ENCODE results near the gene L3MBTL4. TPM values are rescaled to one million over a fixed set of nuclear protein-coding genes. Genes with fewer than 3 reads are reported as not detected.

Gene L3MBTL4
- total RNA-seq, 1 experiment from 2014 or later: not detected

DNA sequence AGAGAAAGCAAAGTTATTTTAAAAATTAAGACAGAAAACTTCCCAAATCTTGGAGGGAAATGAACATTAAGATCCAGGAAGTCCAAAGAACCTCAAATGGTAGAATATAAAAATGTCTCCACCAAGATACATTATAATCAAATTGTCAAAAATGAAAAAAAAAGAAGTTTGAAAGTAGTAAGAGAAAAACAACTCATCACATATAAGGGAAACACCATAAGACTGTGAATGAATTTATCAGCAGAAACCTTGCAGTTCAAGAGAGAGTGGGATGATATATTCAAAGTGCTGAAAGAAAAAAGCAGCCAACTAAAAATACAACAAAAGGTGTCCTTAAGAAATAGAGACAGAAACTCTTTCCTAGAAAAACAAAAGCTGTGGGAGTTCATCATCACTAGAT is 73.0 kb downstream of the L3MBTL4 start:
- Histone ChIP-seq H3K27ac (ENCODE audit: low read depth, low read length, poor library complexity, severe bottlenecking) (no peak overlapping the region), H3K27me3 (replicated peaks; ENCODE audit: insufficient read depth, low read depth, low read length, poor library complexity) (no peaks in the 10 kb centered on the region), H3K4me1 (ENCODE audit: insufficient read depth, low read length, poor library complexity, severe bottlenecking) (no peaks in the 10 kb centered on the region), H3K36me3 (ENCODE audit: insufficient read depth, low read length, poor library complexity, severe bottlenecking) (no peaks in the 10 kb centered on the region), H3K4me3 (ENCODE audit: low read depth, low read length, poor library complexity, severe bottlenecking) (no peak overlapping the region), H3K9me3 (ENCODE audit: low read depth, low read length, poor library complexity, severe bottlenecking) (peaks cover 58% of the 10 kb centered on the region)
- POLR2A ChIA-PET (ENCODE audit: low non-redundant PET): no interaction called here
- CTCF ChIA-PET: no interaction called here
- intact Hi-C loops (cut with micrococcal nuclease; ENCODE audit: unreplicated experiment): no loop called here
- TF ChIP-seq EZH2 (IDR thresholded peaks at IDR 0.05; ENCODE audit: borderline replicate concordance, low read depth, low read length, poor library complexity, severe bottlenecking): no peak
- TF ChIP-seq, protein P1, sequence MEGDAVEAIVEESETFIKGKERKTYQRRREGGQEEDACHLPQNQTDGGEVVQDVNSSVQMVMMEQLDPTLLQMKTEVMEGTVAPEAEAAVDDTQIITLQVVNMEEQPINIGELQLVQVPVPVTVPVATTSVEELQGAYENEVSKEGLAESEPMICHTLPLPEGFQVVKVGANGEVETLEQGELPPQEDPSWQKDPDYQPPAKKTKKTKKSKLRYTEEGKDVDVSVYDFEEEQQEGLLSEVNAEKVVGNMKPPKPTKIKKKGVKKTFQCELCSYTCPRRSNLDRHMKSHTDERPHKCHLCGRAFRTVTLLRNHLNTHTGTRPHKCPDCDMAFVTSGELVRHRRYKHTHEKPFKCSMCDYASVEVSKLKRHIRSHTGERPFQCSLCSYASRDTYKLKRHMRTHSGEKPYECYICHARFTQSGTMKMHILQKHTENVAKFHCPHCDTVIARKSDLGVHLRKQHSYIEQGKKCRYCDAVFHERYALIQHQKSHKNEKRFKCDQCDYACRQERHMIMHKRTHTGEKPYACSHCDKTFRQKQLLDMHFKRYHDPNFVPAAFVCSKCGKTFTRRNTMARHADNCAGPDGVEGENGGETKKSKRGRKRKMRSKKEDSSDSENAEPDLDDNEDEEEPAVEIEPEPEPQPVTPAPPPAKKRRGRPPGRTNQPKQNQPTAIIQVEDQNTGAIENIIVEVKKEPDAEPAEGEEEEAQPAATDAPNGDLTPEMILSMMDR (conservative IDR thresholded peaks at IDR 0.05; ENCODE audit: low read depth, low read length): no peak
- DNase-seq (ENCODE audit: low spot score): no peak
- BruUV-seq (replicated peaks): no TSS peak

DNA sequence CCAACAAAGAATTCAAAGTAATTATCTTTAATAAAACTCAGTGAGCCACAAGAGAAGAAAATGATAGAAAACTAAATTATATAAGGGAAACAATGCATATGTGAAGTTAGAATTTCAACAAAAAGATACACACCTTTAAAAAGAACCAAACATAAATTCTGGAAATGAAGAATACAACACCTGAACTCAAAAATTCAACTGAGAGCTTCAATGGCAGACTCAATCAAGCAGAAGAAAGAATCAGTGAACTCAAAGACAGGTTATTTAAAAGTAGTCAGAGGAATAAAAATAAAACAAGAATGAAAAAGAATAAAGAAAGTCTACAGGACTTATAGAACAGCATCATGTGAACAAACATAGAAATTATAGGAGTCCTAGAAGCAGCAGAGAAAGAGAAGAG is 73.4 kb downstream of the L3MBTL4 start:
- BruUV-seq (replicated peaks): no TSS peak
- Histone ChIP-seq H3K4me3 (ENCODE audit: low read depth, low read length, poor library complexity, severe bottlenecking) (no peak overlapping the region), H3K27ac (ENCODE audit: low read depth, low read length, poor library complexity, severe bottlenecking) (no peak overlapping the region), H3K36me3 (ENCODE audit: insufficient read depth, low read length, poor library complexity, severe bottlenecking) (no peaks in the 10 kb centered on the region), H3K4me1 (ENCODE audit: insufficient read depth, low read length, poor library complexity, severe bottlenecking) (no peaks in the 10 kb centered on the region), H3K9me3 (ENCODE audit: low read depth, low read length, poor library complexity, severe bottlenecking) (peaks cover 58% of the 10 kb centered on the region), H3K27me3 (replicated peaks; ENCODE audit: insufficient read depth, low read depth, low read length, poor library complexity) (no peaks in the 10 kb centered on the region)
- intact Hi-C loops (cut with micrococcal nuclease; ENCODE audit: unreplicated experiment): no loop called here
- no peak for DNase-seq (ENCODE audit: low spot score)
- POLR2A ChIA-PET (ENCODE audit: low non-redundant PET): no interaction called here
- TF ChIP-seq, protein P1 (conservative IDR thresholded peaks at IDR 0.05; ENCODE audit: low read depth, low read length): no peak
- no peak for TF ChIP-seq EZH2 (IDR thresholded peaks at IDR 0.05; ENCODE audit: borderline replicate concordance, low read depth, low read length, poor library complexity, severe bottlenecking)
- CTCF ChIA-PET: no interaction called here

DNA sequence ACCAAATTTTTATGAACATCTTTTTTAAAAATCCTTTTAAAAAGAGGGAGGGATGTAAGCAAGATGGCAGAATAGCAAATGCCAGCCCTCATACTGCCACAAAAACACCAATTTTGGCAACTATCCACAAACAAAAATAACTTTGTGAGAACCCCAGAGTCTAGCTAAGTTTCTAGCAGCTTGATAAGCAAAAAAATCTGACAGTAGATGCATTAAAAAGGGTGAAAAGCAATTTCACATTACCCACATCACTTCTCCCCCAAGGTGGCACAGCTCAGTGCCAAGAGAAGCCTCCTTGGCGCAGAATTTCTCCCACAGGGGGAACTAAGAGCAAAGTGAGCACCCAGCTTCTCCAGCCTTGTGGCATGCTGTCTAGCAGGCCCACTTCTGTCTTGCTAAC is 74.6 kb downstream of the L3MBTL4 start:
- CTCF ChIA-PET: no interaction called here
- H3K36me3 ChIP-seq (ENCODE audit: insufficient read depth, low read length, poor library complexity, severe bottlenecking): no peaks in the 10 kb centered on the region

More for the DNA sequence above, 74.6 kb downstream of the L3MBTL4 start:
- intact Hi-C loops (cut with micrococcal nuclease; ENCODE audit: unreplicated experiment): no loop called here
- Histone ChIP-seq H3K9me3 (ENCODE audit: low read depth, low read length, poor library complexity, severe bottlenecking) (peaks cover 54% of the 10 kb centered on the region), H3K27ac (ENCODE audit: low read depth, low read length, poor library complexity, severe bottlenecking) (no peak overlapping the region), H3K4me3 (ENCODE audit: low read depth, low read length, poor library complexity, severe bottlenecking) (no peak overlapping the region), H3K4me1 (ENCODE audit: insufficient read depth, low read length, poor library complexity, severe bottlenecking) (no peaks in the 10 kb centered on the region), H3K27me3 (replicated peaks; ENCODE audit: insufficient read depth, low read depth, low read length, poor library complexity) (no peaks in the 10 kb centered on the region)
- no peak for DNase-seq (ENCODE audit: low spot score)
- BruUV-seq (replicated peaks): no TSS peak
- TF ChIP-seq, protein P1 (conservative IDR thresholded peaks at IDR 0.05; ENCODE audit: low read depth, low read length): no peak
- no peak for TF ChIP-seq EZH2 (IDR thresholded peaks at IDR 0.05; ENCODE audit: borderline replicate concordance, low read depth, low read length, poor library complexity, severe bottlenecking)
- POLR2A ChIA-PET (ENCODE audit: low non-redundant PET): no interaction called here
